ENCODE measurements around the gene DCAF4.

GRCh38 chr14:72998252-72998903 is 72.1 kb downstream of the DCAF4 start:
- TF ChIP-seq EZH2 (IDR thresholded peaks at IDR 0.05; ENCODE audit: borderline replicate concordance, insufficient read depth, low read length, poor library complexity, severe bottlenecking) (no peak), CTCF (IDR thresholded peaks at IDR 0.05; ENCODE audit: poor library complexity, severe bottlenecking) (no peak), MXI1 (conservative IDR thresholded peaks at IDR 0.05; ENCODE audit: poor library complexity, severe bottlenecking) (no peak), POLR2AphosphoS5 (IDR thresholded peaks at IDR 0.05) (no peak), REST (IDR thresholded peaks at IDR 0.05; ENCODE audit: borderline replicate concordance) (no peak), TAF1 (IDR thresholded peaks at IDR 0.05; ENCODE audit: low read depth) (no peak), EP300 (conservative IDR thresholded peaks at IDR 0.05; ENCODE audit: poor library complexity, severe bottlenecking) (no peak), RAD21 (conservative IDR thresholded peaks at IDR 0.05) (no peak), SMC3 (conservative IDR thresholded peaks at IDR 0.05; ENCODE audit: poor library complexity) (no peak)

Data from neural cell (in vitro differentiated cells).